Measurements from ENCODE around the gene OR2T34. TPM values are rescaled to one million over a fixed set of nuclear protein-coding genes. Genes with fewer than 3 reads are reported as not detected.

The OR2T34 gene
- total RNA-seq, 1 experiment from 2014 or later, result not detected

GRCh38 chr1:248596615-248597014, 22.1 kb upstream of the OR2T34 start:
- Mint-ChIP-seq H3K27ac (no peak overlapping the region), H3K9me3 (peaks cover 74% of the 10 kb centered on the region), H3K4me3 (no peak overlapping the region), H3K4me1 (no peaks in the 10 kb centered on the region), H3K27me3 (ENCODE audit: low read depth) (peaks cover 12% of the 10 kb centered on the region), H3K36me3 (peaks cover 50% of the 10 kb centered on the region)
- ChIA-PET POLR2A (no interaction called here), CTCF (no interaction called here)
- DNase-seq (ENCODE audit: low spot score), result no peak
- ATAC-seq, result no peak
- TF ChIP-seq IRF2 (CRISPR knock-in tag; IDR thresholded peaks at IDR 0.05; ENCODE audit: borderline replicate concordance, low read depth), result no peak
- no peak for TF ChIP-seq ARID4B (CRISPR knock-in tag; IDR thresholded peaks at IDR 0.05; ENCODE audit: borderline replicate concordance)
- no peak for TF ChIP-seq SMAD4 (CRISPR knock-in tag; IDR thresholded peaks at IDR 0.05)
- TF ChIP-seq PRRX2 (CRISPR knock-in tag; IDR thresholded peaks at IDR 0.05), result no peak
- no peak for TF ChIP-seq TEAD1 (CRISPR knock-in tag; IDR thresholded peaks at IDR 0.05)
- TF ChIP-seq ATF1 (CRISPR knock-in tag; IDR thresholded peaks at IDR 0.05), result no peak
- TF ChIP-seq ZNF121 (CRISPR knock-in tag; IDR thresholded peaks at IDR 0.05), result no peak
- no peak for TF ChIP-seq RORB (CRISPR knock-in tag; IDR thresholded peaks at IDR 0.05)
- no peak for TF ChIP-seq ETV6 (CRISPR knock-in tag; IDR thresholded peaks at IDR 0.05)
- TF ChIP-seq ZNF263 (CRISPR knock-in tag; IDR thresholded peaks at IDR 0.05; ENCODE audit: low read depth), result no peak
- TF ChIP-seq, protein P1, sequence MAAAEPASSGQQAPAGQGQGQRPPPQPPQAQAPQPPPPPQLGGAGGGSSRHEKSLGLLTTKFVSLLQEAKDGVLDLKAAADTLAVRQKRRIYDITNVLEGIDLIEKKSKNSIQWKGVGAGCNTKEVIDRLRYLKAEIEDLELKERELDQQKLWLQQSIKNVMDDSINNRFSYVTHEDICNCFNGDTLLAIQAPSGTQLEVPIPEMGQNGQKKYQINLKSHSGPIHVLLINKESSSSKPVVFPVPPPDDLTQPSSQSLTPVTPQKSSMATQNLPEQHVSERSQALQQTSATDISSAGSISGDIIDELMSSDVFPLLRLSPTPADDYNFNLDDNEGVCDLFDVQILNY (CRISPR knock-in tag; IDR thresholded peaks at IDR 0.05), result no peak
- no peak for TF ChIP-seq FOXP4 (CRISPR knock-in tag; IDR thresholded peaks at IDR 0.05)

- no peak overlapping the region for H3K4me3 Mint-ChIP-seq
- TF ChIP-seq ZBTB43 (CRISPR knock-in tag; IDR thresholded peaks at IDR 0.05), result no peak
- TF ChIP-seq SP1 (CRISPR knock-in tag; conservative IDR thresholded peaks at IDR 0.05), result no peak
- TF ChIP-seq, protein P2, sequence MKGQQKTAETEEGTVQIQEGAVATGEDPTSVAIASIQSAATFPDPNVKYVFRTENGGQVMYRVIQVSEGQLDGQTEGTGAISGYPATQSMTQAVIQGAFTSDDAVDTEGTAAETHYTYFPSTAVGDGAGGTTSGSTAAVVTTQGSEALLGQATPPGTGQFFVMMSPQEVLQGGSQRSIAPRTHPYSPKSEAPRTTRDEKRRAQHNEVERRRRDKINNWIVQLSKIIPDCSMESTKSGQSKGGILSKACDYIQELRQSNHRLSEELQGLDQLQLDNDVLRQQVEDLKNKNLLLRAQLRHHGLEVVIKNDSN (CRISPR knock-in tag; IDR thresholded peaks at IDR 0.05), result no peak
- TF ChIP-seq NFE2L1 (CRISPR knock-in tag; IDR thresholded peaks at IDR 0.05), result no peak
- TF ChIP-seq TEAD4 (CRISPR knock-in tag; IDR thresholded peaks at IDR 0.05), result no peak
- TF ChIP-seq, protein P3, sequence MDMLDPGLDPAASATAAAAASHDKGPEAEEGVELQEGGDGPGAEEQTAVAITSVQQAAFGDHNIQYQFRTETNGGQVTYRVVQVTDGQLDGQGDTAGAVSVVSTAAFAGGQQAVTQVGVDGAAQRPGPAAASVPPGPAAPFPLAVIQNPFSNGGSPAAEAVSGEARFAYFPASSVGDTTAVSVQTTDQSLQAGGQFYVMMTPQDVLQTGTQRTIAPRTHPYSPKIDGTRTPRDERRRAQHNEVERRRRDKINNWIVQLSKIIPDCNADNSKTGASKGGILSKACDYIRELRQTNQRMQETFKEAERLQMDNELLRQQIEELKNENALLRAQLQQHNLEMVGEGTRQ (CRISPR knock-in tag; IDR thresholded peaks at IDR 0.05), result no peak
- no peak for TF ChIP-seq ARID4B (CRISPR knock-in tag; IDR thresholded peaks at IDR 0.05; ENCODE audit: borderline replicate concordance)
- no peak for TF ChIP-seq ZNF396 (CRISPR knock-in tag; IDR thresholded peaks at IDR 0.05; ENCODE audit: borderline replicate concordance)
- TF ChIP-seq, protein P4, sequence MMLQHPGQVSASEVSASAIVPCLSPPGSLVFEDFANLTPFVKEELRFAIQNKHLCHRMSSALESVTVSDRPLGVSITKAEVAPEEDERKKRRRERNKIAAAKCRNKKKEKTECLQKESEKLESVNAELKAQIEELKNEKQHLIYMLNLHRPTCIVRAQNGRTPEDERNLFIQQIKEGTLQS (CRISPR knock-in tag; conservative IDR thresholded peaks at IDR 0.05), result no peak
- no peak for TF ChIP-seq RELA (CRISPR knock-in tag; IDR thresholded peaks at IDR 0.05; ENCODE audit: borderline replicate concordance)
Observed at GRCh38 chr1:248593226-248593625, 18.7 kb upstream of the OR2T34 start.

More at GRCh38 chr1:248593226-248593625, 18.7 kb upstream of the OR2T34 start:
- ATAC-seq, result no peak
- Mint-ChIP-seq H3K4me1 (no peaks in the 10 kb centered on the region), H3K27ac (no peak overlapping the region), H3K27me3 (ENCODE audit: low read depth) (peaks cover 12% of the 10 kb centered on the region; the same call in 1 of the 2 replicates), H3K9me3 (peaks cover 80% of the 10 kb centered on the region), H3K36me3 (peaks cover 49% of the 10 kb centered on the region)
- POLR2A ChIA-PET, result no interaction called here
- CTCF ChIA-PET, result no interaction called here
- DNase-seq (ENCODE audit: low spot score), result no peak

Measured in WTC11 (cell line).